ENCODE data around the gene HELT.
"Not testable (repeated sequence)": the region's sequence is repeated elsewhere in the genome, so short reads cannot be mapped to it uniquely, and the experiment has no call there.

HELT gene

DNA sequence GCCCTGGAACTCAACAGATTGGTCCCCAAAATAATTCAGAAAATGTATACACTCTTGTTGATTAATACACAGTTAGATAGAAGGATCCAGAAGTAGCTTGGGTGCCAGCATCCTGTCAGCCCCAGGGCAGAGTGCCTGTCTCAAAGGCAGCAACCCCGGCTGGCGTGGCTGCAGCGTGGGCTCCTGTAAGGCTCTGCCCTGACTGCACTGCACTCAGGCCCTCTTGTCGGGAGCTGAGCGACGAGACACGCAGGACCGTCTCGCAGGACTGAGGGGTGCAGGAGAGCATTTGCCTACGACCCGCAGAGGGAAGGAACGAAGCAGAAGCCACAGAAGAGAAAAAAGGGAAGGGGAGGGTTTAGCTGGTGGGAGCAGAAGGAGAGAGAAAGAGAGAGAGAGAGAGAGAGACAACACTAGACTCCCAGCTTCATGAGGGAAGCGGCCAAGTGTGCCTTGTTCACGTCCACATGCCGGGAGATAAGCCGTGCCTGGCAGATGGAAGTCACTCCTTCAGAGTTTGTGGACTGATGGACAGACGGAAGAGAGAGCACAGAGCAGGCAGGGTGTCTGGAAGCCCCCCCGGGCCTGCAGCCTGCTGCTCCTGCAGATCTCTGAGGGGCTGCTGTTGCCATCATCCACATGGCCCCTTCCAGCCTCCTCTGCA lies 38.7 kb upstream of the HELT start:
- TF ChIP-seq, protein P1, sequence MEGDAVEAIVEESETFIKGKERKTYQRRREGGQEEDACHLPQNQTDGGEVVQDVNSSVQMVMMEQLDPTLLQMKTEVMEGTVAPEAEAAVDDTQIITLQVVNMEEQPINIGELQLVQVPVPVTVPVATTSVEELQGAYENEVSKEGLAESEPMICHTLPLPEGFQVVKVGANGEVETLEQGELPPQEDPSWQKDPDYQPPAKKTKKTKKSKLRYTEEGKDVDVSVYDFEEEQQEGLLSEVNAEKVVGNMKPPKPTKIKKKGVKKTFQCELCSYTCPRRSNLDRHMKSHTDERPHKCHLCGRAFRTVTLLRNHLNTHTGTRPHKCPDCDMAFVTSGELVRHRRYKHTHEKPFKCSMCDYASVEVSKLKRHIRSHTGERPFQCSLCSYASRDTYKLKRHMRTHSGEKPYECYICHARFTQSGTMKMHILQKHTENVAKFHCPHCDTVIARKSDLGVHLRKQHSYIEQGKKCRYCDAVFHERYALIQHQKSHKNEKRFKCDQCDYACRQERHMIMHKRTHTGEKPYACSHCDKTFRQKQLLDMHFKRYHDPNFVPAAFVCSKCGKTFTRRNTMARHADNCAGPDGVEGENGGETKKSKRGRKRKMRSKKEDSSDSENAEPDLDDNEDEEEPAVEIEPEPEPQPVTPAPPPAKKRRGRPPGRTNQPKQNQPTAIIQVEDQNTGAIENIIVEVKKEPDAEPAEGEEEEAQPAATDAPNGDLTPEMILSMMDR (IDR thresholded peaks at IDR 0.05; ENCODE audit: control insufficient read depth, insufficient read depth, low read depth, low read length, missing control alignments), result no peak
- no peak overlapping the region for H3K4me3 ChIP-seq (ENCODE audit: control insufficient read depth, low read depth, low read length)
- no peak for DNase-seq (ENCODE audit: low read depth)

DNA sequence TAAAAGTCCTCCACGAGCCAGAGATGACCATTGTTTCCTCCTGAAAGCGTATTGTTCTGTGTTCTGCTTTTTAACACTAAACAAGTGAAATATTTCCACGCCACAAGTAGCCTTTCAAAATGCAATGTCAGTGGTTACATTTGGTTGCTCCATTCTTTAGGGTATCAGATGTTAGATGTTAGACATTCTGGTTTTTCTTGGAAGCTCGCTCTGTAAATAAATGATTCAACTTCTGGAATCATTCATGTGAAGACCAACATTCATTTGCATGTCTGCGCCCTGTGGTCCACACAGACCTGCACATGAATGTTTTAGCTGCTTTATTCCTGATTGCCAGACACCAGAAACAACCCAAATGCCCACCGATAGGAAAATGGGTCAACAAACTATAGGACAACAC lies 38.0 kb upstream of the HELT start:
- no peak for DNase-seq (ENCODE audit: low read depth)
- no peak overlapping the region for H3K4me3 ChIP-seq (ENCODE audit: control insufficient read depth, low read depth, low read length)
- TF ChIP-seq, protein P1 (IDR thresholded peaks at IDR 0.05; ENCODE audit: control insufficient read depth, insufficient read depth, low read depth, low read length, missing control alignments), result no peak

DNA sequence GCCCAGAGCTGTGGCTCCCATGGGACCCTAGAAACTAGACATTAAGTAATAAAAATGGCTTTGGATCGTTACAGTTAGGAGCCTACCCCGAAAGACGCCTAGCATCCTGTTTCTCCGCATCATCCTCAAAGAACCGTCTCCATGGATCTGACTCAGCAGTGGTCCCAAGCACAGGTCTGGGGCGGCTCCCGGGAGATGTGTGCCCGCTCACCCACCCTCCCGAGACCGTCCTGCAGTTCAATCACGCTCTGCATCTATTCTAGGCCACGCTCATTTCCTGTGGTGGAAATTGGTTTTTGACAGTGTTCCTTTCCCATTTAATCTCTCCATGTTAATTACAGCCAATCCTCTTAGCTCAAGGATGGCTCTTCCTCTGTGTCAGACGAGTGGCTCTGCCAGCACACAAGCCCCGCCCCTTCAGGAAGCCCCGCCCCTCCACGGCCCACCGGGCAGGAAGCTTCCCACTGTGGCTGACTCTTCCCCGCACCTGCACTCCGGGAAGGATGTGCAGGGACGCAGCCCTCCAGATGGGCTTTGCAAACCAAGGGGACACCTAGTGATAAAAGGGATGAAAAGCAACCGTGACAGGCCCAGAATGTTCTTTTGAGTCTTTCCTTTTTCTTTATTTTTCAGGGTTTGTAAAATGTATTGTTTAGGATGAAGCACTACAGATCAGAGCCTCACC lies 34.5 kb upstream of the HELT start:
- DNase-seq (ENCODE audit: low read depth), result peak; percentile 2
- H3K4me3 ChIP-seq (ENCODE audit: control insufficient read depth, low read depth, low read length), result no peak overlapping the region
- TF ChIP-seq, protein P1 (IDR thresholded peaks at IDR 0.05; ENCODE audit: control insufficient read depth, insufficient read depth, low read depth, low read length, missing control alignments), result peak; percentile 54

DNA sequence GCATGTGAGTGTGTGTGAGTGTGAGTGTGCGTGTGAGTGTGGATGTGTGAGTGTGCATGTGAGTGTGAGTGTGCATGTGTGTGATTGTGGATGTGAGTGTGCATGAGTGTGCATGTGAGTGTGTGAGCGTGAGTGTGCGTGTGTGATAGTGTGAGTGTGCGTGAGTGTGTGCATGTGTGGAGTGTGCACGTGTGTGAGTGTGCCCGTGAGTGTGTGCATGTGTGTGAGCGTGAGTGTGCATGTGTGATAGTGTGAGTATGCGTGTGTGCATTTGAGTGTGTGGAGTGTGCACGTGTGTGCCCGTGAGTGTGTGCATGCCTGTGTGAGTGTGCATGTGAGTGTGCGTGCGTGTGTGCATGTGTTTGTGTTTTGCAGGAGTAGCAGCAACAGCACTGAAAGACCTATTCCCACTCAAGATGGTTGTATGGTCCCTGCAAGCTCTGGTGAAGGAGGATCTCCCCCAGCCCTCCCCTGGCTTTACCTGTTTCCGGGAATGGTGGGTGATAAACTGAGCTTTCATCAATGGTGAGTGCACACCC lies 30.7 kb upstream of the HELT start:
- H3K4me3 ChIP-seq (ENCODE audit: control insufficient read depth, low read depth, low read length), result no peak overlapping the region
- TF ChIP-seq, protein P1 (IDR thresholded peaks at IDR 0.05; ENCODE audit: control insufficient read depth, insufficient read depth, low read depth, low read length, missing control alignments), result no peak
- no peak for DNase-seq (ENCODE audit: low read depth)

DNA sequence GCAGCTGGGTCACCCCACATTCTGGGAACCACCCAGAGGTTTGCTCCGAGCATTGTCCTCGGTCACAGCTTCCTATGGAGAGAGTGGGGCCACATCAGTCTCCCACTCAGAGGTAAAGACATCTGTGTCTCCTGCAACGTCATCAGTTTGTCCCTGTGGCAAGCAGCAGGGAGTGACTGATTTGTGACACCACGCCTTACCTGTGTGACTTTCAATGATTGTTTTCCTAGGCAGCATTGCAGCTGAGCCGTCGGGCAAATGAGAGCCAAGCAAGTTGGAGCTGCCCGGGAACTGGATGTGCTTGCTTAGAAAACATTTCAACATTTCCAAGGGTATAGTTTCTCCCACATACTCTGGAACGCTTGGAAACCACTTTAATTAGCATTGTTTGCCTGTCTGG lies 29.7 kb upstream of the HELT start:
- TF ChIP-seq, protein P1 (IDR thresholded peaks at IDR 0.05; ENCODE audit: control insufficient read depth, insufficient read depth, low read depth, low read length, missing control alignments), result no peak
- no peak overlapping the region for H3K4me3 ChIP-seq (ENCODE audit: control insufficient read depth, low read depth, low read length)
- DNase-seq (ENCODE audit: low read depth), result no peak

DNA sequence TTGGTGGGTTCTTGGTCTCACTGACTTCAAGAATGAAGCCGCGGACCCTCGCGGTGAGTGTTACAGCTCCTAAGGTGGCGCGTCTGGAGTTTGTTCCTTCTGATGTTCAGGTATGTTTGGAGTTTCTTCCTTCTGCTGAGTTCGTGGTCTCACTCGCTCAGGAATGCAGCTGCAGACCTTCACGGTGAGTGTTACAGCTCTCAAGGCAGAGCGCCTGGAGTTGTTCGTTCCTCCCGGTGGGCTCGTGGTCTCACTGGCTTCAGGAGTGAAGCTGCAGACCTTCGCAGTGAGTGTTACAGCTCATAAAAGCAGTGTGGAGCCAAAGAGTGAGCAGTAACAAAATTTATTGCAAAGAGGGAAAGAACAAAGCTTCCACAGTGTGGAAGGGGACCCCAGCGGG lies 29.0 kb upstream of the HELT start:
- not testable (repeated sequence) for H3K4me3 ChIP-seq (ENCODE audit: control insufficient read depth, low read depth, low read length); DNase-seq (ENCODE audit: low read depth)

DNA sequence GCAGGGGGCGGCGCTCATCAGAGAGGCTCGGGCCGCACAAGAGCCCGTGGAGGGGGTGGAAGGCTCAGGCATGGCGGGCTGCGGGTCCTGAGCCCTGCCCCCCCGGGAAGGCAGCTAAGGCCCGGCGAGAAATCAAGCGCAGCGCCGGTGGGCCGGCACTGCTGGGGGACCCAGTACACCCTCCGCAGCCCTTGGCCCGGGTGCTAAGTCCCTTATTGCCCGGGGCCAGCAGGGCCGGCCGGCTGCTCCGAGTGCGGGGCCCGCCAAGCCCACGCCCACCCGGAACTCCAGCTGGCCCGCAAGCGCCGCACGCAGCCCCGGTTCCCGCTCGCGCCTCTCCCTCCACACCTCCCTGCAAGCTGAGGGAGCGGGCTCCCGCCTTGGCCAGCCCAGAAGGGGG lies 28.2 kb upstream of the HELT start:
- H3K4me3 ChIP-seq (ENCODE audit: control insufficient read depth, low read depth, low read length); DNase-seq (ENCODE audit: low read depth): not testable (repeated sequence)

Data from AG09309 (cell line).